HUES6 (cell line): Measurements from ENCODE around the gene ZFR2.

ENCODE experiments used
- H3K27ac ChIP-seq: 2 replicates; pipeline ENCODE4 v1.7.0; 2013; ENCODE audit warnings: low read depth, mild to moderate bottlenecking, low read length, inconsistent platforms
- H3K27me3 ChIP-seq: 2 replicates; pipeline ENCODE4 v1.6.1; 2013; ENCODE audit warnings: low read length; ENCODE audit not compliant: control insufficient read depth, insufficient read depth
- H3K36me3 ChIP-seq: 2 replicates; pipeline ENCODE4 v1.6.1; 2013; ENCODE audit warnings: low read length; ENCODE audit not compliant: control insufficient read depth, insufficient read depth
- H3K4me1 ChIP-seq: 2 replicates; pipeline ENCODE4 v1.6.1; 2013; ENCODE audit warnings: low read length; ENCODE audit not compliant: control insufficient read depth, insufficient read depth
- H3K4me3 ChIP-seq: 2 replicates; pipeline ENCODE4 v1.5.1; 2013; ENCODE audit warnings: low read depth, low read length
- H3K9ac ChIP-seq: one replicate; pipeline ENCODE4 v1.6.1; 2013; ENCODE audit warnings: mild to moderate bottlenecking, low read length
- H3K9me3 ChIP-seq: 2 replicates; pipeline ENCODE4 v1.6.1; 2013; ENCODE audit warnings: low read depth, low read length; ENCODE audit not compliant: control insufficient read depth, insufficient read depth

Gene ZFR2

DNA sequence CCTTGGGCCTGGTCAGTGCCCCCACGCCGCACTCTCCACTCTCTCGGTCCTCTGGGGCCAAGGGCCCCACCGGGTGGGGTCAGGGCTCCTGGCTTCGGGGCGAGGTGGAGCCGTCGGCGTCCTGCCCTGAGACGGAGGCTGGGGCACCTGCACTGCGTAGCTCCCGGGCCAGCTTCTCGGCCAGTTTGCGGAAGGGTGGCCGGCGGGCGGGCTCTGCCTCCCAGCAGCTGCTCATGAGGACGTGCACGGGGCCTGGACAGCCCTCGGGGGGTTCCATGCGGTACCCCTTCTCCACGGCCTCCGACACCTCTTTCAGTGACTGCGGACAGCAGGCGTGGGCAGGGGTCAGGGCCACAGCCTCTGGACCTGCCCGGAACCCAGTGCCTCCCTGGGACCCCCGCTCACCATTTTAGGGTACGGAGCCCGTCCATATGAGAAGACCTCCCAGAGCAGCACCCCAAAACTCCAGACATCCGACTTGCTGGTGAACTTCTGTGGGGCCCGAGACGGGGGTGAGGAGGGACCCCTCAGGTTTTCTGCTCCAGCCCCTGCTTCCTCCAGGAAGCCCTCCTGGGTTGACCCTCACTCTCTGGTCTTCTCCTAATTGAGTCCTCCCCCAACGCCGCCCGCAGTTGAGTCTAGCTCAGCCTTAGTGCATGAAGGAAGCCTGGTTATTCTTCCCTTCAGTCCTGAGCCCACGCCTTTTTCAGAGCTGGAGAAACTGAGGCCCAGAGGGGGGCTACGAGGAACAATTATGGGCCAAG is 90.6 kb downstream of the ZFR2 start:
- no peaks in the 10 kb centered on the region for H3K27me3 ChIP-seq
- H3K9ac ChIP-seq = no peak overlapping the region
- no peaks in the 10 kb centered on the region for H3K4me1 ChIP-seq
- peaks cover 8% of the 10 kb centered on the region; the same call in 1 of the 2 replicates for H3K36me3 ChIP-seq
- no peak overlapping the region for H3K27ac ChIP-seq
- no peak overlapping the region for H3K4me3 ChIP-seq
- peaks cover 22% of the 10 kb centered on the region for H3K9me3 ChIP-seq

- no peak overlapping the region for H3K27ac ChIP-seq
- no peaks in the 10 kb centered on the region for H3K27me3 ChIP-seq
These were observed 92.3 kb downstream of the ZFR2 start for GRCh38 chr19:3776479-3777040.

GRCh38 chr19:3775831-3776230 is 93.0 kb downstream of the ZFR2 start:
- H3K27ac ChIP-seq = no peak overlapping the region
- H3K9ac ChIP-seq = no peak overlapping the region
- peaks cover 3% of the 10 kb centered on the region for H3K9me3 ChIP-seq
- 0 out of 2 replicates have a peak, but pooled peaks cover 10% of the 10 kb centered on the region for H3K4me1 ChIP-seq
- H3K36me3 ChIP-seq = no peaks in the 10 kb centered on the region
- no peaks in the 10 kb centered on the region for H3K27me3 ChIP-seq
- H3K4me3 ChIP-seq = no peak overlapping the region

More at GRCh38 chr19:3776479-3777040, 92.3 kb downstream of the ZFR2 start:
- Histone ChIP-seq H3K9ac (no peak overlapping the region), H3K36me3 (no peaks in the 10 kb centered on the region), H3K4me1 (0 out of 2 replicates have a peak, but pooled peaks cover 3% of the 10 kb centered on the region), H3K9me3 (peaks cover 10% of the 10 kb centered on the region), H3K4me3 (no peak overlapping the region)

DNA sequence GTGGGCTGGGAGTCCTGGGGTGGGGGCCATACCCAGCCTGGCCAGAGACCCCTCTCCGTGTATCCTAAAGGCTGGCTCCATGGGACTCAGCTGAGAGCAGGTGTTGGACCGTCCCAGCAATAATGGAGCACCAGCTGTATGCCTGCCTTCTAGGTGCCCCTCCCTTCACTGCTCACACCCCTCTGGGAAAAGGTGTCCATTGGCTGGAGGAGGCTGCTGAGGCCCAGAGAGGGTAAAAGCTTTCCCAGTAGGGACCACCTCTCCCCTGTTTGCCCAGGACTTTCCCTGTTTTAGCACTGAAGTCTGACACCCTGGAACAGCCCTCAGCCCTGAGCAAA is 93.5 kb downstream of the ZFR2 start:
- Histone ChIP-seq H3K4me1 (0 out of 2 replicates have a peak, but pooled peaks cover 10% of the 10 kb centered on the region), H3K27me3 (no peaks in the 10 kb centered on the region), H3K36me3 (no peaks in the 10 kb centered on the region), H3K9me3 (no peaks in the 10 kb centered on the region), H3K27ac (no peak overlapping the region), H3K4me3 (no peak overlapping the region), H3K9ac (no peak overlapping the region)

DNA sequence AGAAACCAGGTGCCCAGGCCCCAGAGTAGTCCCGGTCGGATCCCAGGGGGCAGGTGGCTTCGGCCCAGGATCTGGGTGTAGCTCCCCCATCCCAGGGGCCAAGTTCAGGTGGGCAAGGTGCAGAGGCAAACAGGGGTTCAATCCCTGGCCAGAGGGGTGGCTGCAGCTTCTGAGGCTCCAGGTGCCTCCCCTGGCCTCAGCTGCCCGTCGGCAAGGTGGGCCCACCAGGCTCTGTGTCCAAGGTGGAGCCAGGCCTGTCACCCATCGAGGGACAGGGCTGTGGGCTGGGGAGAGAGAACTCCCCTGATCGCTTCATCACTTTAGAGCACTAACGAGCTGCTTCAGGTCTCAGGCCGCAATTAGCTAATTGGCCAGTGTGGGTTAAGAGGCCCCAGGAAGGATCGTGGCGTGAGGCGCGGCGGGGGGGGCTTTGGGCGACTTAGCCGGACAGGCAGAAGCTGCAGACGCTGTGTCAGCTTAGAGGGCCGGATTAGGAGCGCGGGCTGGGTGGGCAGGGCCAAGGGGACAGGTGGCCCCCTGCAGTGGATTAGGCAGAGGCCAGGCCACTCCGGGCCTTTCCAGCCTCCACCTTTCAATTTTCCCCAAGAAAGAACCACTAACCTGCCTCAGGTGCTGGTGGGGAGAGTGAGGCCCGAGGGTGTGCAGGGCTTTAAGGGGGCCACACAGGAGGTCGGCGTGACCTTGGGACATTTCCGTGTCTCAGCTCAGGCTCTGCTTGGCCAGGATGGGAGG is 94.0 kb downstream of the ZFR2 start:
- Histone ChIP-seq H3K9ac (no peak overlapping the region), H3K4me3 (no peak overlapping the region), H3K27me3 (no peaks in the 10 kb centered on the region), H3K36me3 (0 out of 2 replicates have a peak, but pooled peaks cover 1% of the 10 kb centered on the region), H3K9me3 (no peaks in the 10 kb centered on the region), H3K27ac (no peak overlapping the region), H3K4me1 (0 out of 2 replicates have a peak, but pooled peaks cover 10% of the 10 kb centered on the region)

- H3K36me3 ChIP-seq = 0 out of 2 replicates have a peak, but pooled peaks cover 5% of the 10 kb centered on the region
- 0 out of 2 replicates have a peak, but pooled peaks cover 10% of the 10 kb centered on the region for H3K4me1 ChIP-seq
- no peaks in the 10 kb centered on the region for H3K9me3 ChIP-seq
- no peak overlapping the region for H3K9ac ChIP-seq
- no peak overlapping the region for H3K27ac ChIP-seq
- H3K27me3 ChIP-seq = no peaks in the 10 kb centered on the region
- no peak overlapping the region for H3K4me3 ChIP-seq
These were observed 94.9 kb downstream of the ZFR2 start for GRCh38 chr19:3773814-3774515.

GRCh38 chr19:3771906-3772455 is 96.9 kb downstream of the ZFR2 start, which contains the start of gene RAX2:
Gene RAX2, minus strand, starts transcription at chr19:3772228. Its CDS starts 486 bp downstream, at chr19:3771742.
- H3K4me1 ChIP-seq = 0 out of 2 replicates have a peak, but pooled peaks cover 10% of the 10 kb centered on the region
- peak within 1 kb of the TSS; percentile 30 for H3K9ac ChIP-seq
- H3K27me3 ChIP-seq = no peaks in the 10 kb centered on the region
- no peak within 1 kb of the TSS for H3K4me3 ChIP-seq
- H3K9me3 ChIP-seq = no peaks in the 10 kb centered on the region
- H3K36me3 ChIP-seq = peaks cover 17% of the 10 kb centered on the region; the same call in 1 of the 2 replicates
- no peak within 1 kb of the TSS for H3K27ac ChIP-seq

DNA sequence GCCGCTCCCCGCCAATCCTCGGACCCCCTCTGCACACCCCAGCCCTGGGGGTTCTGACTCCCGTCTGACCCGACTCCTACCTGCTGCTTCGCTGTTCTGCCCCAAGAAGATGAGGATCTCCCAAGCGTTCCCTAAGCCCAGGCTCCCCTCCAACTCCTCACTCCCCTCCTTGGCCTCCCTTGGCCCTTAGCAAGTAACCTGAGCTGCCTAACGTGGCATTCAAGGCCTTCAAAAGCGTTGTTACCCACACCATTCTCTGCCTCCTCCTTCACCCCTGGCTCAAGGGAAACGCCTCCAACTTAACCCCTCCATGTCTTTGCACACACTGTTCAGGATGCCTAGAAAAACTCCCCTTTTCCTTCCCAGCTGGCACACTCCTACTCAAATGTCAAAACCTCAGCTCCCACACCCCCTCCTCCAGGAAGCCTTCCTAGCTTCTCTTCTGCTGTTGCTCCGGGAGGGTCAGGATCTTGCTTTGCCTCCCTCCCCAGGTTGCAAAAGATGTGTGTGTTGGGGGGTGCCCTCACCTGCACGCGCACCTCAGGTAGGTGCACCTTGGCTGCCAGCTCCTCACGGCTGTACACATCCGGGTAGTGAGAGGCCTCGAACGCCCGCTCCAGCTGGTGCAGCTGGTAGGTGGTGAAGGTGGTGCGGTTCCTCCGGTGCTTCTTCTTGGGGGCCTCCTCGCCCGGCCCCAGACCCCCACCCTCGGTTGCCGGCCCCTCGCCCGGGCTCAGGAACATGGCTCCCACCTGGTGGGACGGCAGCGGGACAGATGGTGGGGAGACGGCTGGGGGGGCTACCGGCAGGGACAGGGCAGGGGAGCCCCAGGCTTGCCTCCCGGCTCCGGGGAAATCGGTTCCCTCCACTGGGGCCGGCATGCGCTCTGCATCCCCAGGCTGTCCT is 97.6 kb downstream of the ZFR2 start:
- H3K27me3 ChIP-seq = no peaks in the 10 kb centered on the region
- no peaks in the 10 kb centered on the region for H3K9me3 ChIP-seq
- H3K36me3 ChIP-seq = peaks cover 24% of the 10 kb centered on the region; the same call in 1 of the 2 replicates
- 0 out of 2 replicates have a peak, but pooled peaks cover 10% of the 10 kb centered on the region for H3K4me1 ChIP-seq
- H3K4me3 ChIP-seq = no peak overlapping the region
- peak overlapping the region; percentile 30 for H3K9ac ChIP-seq
- no peak overlapping the region for H3K27ac ChIP-seq

DNA sequence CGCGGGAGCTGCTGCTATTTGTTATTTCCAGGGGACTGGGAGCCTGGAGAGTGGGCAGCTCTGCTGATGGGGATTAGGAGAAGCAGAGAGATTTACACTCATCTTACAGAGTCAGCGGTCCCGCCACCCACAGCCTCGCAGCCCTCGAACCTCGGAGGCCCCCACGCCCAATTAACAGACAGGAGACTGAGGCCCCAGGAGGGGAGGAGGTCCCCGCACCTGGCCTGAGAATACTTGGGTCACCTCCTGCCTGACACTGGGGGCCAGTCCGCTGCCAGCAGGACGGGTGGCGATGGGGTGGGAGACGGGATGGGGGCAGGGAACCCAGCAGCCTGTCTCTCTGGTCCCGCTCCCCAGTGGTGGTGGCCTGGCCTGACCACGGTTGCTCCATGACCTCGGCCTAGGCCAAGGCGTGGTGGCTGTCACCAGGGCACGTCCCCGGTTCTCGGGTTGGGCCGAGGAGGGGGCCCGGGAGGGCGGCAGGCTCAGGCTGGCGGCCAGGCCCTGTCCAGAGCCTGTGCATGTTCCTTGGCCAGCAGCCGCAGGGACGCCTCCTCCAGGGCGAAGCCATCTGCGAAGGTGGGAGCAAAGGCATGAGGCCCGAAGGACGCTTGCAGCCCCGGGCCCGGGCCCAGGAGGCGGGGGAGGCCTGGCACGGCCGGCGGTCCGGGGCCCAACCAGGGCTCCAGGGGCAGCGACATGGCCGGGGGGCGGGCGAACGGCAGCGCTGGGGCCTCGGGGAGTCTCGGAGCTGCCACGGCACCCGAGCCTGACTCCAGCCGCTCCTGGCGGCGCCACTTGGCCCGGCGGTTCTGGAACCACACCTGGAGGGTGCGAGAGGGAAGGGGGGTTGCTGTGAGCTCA is 98.5 kb downstream of the ZFR2 start:
- H3K4me1 ChIP-seq = 0 out of 2 replicates have a peak, but pooled peaks cover 10% of the 10 kb centered on the region
- no peak overlapping the region for H3K9ac ChIP-seq
- H3K4me3 ChIP-seq = no peak overlapping the region
- H3K9me3 ChIP-seq = no peaks in the 10 kb centered on the region
- peaks cover 24% of the 10 kb centered on the region; the same call in 1 of the 2 replicates for H3K36me3 ChIP-seq
- no peaks in the 10 kb centered on the region for H3K27me3 ChIP-seq
- 0 out of 2 replicates have a peak overlapping the region, but pooled peaks have one; percentile 18 for H3K27ac ChIP-seq
